Muscle layer of duodenum (tissue), 2 donors: ENCODE results near the gene CRIM1.

Experiments used
- H3K27ac ChIP-seq: one replicate; pipeline ENCODE4 v1.7.0; 2013; ENCODE audit warnings: mild to moderate bottlenecking, low read length
- H3K27me3 ChIP-seq: one replicate; pipeline ENCODE4 v1.7.0; 2013; ENCODE audit warnings: low read depth, mild to moderate bottlenecking, control low read depth, low read length
- H3K36me3 ChIP-seq, 2 donors: one replicate each; pipeline ENCODE4 v1.7.0; 2013; ENCODE audit warnings: low read length in 2 of 2, control low read depth in 1 of 2, mild to moderate bottlenecking in 1 of 2; ENCODE audit not compliant: insufficient read depth in 2 of 2, control insufficient read depth in 1 of 2
- H3K4me1 ChIP-seq, 2 donors: one replicate each; pipeline ENCODE4 v1.7.0; 2013; ENCODE audit warnings: low read length in 2 of 2, mild to moderate bottlenecking in 2 of 2, control low read depth in 1 of 2, moderate library complexity in 1 of 2; ENCODE audit not compliant: insufficient read depth in 2 of 2, control insufficient read depth in 1 of 2
- H3K4me3 ChIP-seq, 2 donors: one replicate each; pipeline ENCODE4 v1.7.0; 2013; ENCODE audit warnings: low read length in 2 of 2, low read depth in 1 of 2, mild to moderate bottlenecking in 1 of 2
- H3K9me3 ChIP-seq, 2 donors: one replicate each; pipeline ENCODE4 v1.7.0; 2013; ENCODE audit warnings: low read length in 2 of 2, control low read depth in 1 of 2, mild to moderate bottlenecking in 1 of 2; ENCODE audit not compliant: control insufficient read depth in 1 of 2
- donor health status: healthy.

The CRIM1 gene

GRCh38 chr2:36366491-36367120 lies 11.0 kb downstream of the CRIM1 start:
- Histone ChIP-seq H3K36me3 (no peaks in the 10 kb centered on the region), H3K27me3 (no peaks in the 10 kb centered on the region), H3K27ac (no peak overlapping the region), H3K4me1 (peaks cover 27 to 44% of the 10 kb centered on the region in 2 donors), H3K9me3 (no peaks in the 10 kb centered on the region), H3K4me3 (no peak overlapping the region)

- H3K27me3 ChIP-seq: no peaks in the 10 kb centered on the region
- peak overlapping the region; percentile 6 for H3K27ac ChIP-seq
- no peaks in the 10 kb centered on the region for H3K36me3 ChIP-seq
- H3K4me3 ChIP-seq: no peak overlapping the region
- peaks cover 23 to 43% of the 10 kb centered on the region in 2 donors for H3K4me1 ChIP-seq
- no peaks in the 10 kb centered on the region for H3K9me3 ChIP-seq
Measured at GRCh38 chr2:36367486-36367885, 11.9 kb downstream of the CRIM1 start.

GRCh38 chr2:36367895-36368353 lies 12.3 kb downstream of the CRIM1 start:
- no peaks in the 10 kb centered on the region for H3K27me3 ChIP-seq
- peaks cover 23 to 47% of the 10 kb centered on the region in 2 donors for H3K4me1 ChIP-seq
- no peaks in the 10 kb centered on the region for H3K9me3 ChIP-seq
- peak overlapping the region in 1 of 2 donors; percentile 14 for H3K4me3 ChIP-seq
- peak overlapping the region; percentile 6 for H3K27ac ChIP-seq
- no peaks in the 10 kb centered on the region for H3K36me3 ChIP-seq

GRCh38 chr2:36368438-36368837 lies 12.9 kb downstream of the CRIM1 start:
- Histone ChIP-seq H3K9me3 (no peaks in the 10 kb centered on the region), H3K4me3 (no peak overlapping the region), H3K4me1 (peaks cover 23 to 52% of the 10 kb centered on the region in 2 donors), H3K27me3 (no peaks in the 10 kb centered on the region), H3K36me3 (no peaks in the 10 kb centered on the region), H3K27ac (no peak overlapping the region)

- peaks cover 23 to 52% of the 10 kb centered on the region in 2 donors for H3K4me1 ChIP-seq
- no peaks in the 10 kb centered on the region for H3K9me3 ChIP-seq
- H3K36me3 ChIP-seq: no peaks in the 10 kb centered on the region
- H3K27ac ChIP-seq: no peak overlapping the region
- no peaks in the 10 kb centered on the region for H3K27me3 ChIP-seq
- H3K4me3 ChIP-seq: no peak overlapping the region
Measured at GRCh38 chr2:36369163-36369562, 13.6 kb downstream of the CRIM1 start.

DNA sequence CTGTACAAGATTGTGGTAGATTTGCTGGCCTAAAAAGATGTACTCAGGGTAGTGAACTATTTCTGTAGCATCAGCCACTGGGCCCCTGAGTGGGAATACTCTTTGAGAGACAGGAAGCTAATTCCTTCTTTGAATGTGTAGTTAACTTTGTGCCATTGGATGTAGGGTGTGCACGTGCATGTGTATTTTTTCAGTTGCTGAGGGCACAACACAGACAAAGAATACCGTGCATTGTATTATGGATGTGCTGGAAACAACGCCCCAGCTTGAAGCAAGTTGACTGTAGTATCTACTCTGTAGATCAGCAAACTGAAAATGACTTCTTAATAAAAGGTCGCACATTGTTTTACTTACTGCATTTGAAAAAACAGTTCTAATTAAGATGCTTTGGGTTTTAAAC lies 14.1 kb downstream of the CRIM1 start:
- Histone ChIP-seq H3K4me3 (no peak overlapping the region), H3K36me3 (no peaks in the 10 kb centered on the region), H3K27ac (no peak overlapping the region), H3K9me3 (no peaks in the 10 kb centered on the region), H3K4me1 (peaks cover 23 to 52% of the 10 kb centered on the region in 2 donors), H3K27me3 (no peaks in the 10 kb centered on the region)

GRCh38 chr2:36370281-36370680 lies 14.7 kb downstream of the CRIM1 start:
- H3K27ac ChIP-seq: peak overlapping the region; percentile 55
- H3K9me3 ChIP-seq: no peaks in the 10 kb centered on the region
- H3K36me3 ChIP-seq: no peaks in the 10 kb centered on the region
- H3K4me3 ChIP-seq: no peak overlapping the region
- H3K27me3 ChIP-seq: no peaks in the 10 kb centered on the region
- H3K4me1 ChIP-seq: peaks cover 23 to 58% of the 10 kb centered on the region in 2 donors

GRCh38 chr2:36371070-36371874 lies 15.7 kb downstream of the CRIM1 start:
- no peak overlapping the region for H3K4me3 ChIP-seq
- H3K27me3 ChIP-seq: no peaks in the 10 kb centered on the region
- H3K36me3 ChIP-seq: no peaks in the 10 kb centered on the region
- peak overlapping the region; percentile 55 for H3K27ac ChIP-seq
- H3K4me1 ChIP-seq: peaks cover 30 to 64% of the 10 kb centered on the region in 2 donors
- H3K9me3 ChIP-seq: no peaks in the 10 kb centered on the region

DNA sequence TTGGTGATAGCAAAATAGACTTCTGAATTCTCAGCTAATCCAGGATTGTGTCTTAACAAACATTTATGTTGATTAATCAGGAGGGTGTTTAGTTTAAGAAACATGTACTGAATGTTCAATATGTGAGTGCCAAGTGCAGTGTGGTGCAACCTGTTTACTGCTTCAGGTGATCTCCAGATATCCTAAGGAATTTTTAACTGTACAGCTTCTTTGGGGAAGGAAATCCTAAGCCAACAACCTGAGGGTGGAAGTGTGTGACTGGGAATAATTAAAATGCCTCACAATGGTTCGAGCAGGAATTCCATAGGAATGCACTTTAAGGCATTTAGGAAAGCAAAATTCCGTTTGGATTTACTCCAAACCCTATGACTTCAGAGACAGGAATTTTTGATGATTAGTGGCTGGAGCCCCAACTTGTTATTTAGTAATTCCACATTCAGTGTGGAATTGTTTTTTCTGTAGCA lies 16.4 kb downstream of the CRIM1 start:
- Histone ChIP-seq H3K36me3 (no peaks in the 10 kb centered on the region), H3K9me3 (no peaks in the 10 kb centered on the region), H3K27me3 (no peaks in the 10 kb centered on the region), H3K4me1 (peaks cover 23 to 63% of the 10 kb centered on the region in 2 donors), H3K4me3 (no peak overlapping the region), H3K27ac (peak overlapping the region; percentile 55)

DNA sequence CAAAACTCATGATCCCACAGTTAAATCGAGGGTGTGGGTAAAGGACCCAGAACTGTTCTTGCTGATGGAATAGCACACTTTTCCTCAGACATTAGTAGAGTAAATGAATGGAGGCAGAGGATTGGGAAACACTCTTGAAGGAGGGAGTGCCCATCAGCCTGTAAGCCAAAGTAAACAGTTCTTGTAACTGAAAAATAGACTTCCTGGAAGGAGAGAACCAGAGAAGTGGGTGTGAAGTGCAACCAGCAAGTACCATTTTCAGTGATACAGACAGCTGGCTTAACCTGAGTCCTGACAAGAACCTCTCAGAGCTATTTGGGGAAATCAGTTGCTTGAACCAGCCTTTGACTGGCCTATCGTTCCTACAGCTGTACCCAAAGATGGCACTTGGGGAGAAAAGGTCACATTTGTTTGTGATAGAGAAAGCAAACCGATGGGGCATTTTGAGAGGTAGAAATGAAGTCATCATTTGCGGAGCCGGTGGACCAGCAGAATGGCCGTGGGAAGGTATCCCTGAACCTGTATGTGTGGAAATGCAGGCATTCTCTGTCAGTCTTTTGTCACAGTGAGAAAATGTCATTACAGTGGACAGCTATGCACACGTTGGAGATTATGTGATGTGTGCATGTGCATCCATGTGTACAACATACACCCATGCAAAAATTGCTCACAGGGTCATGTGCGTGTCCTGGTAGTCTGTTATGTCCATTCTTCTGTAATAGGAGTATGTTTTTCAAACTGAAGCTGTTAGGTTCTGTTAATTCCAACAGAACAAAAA lies 17.8 kb downstream of the CRIM1 start:
- no peaks in the 10 kb centered on the region for H3K9me3 ChIP-seq
- no peaks in the 10 kb centered on the region for H3K27me3 ChIP-seq
- peaks cover 13 to 54% of the 10 kb centered on the region in 2 donors for H3K4me1 ChIP-seq
- no peaks in the 10 kb centered on the region for H3K36me3 ChIP-seq
- H3K27ac ChIP-seq: peak overlapping the region; percentile 55
- H3K4me3 ChIP-seq: no peak overlapping the region

- H3K9me3 ChIP-seq: no peaks in the 10 kb centered on the region
- H3K27ac ChIP-seq: no peak overlapping the region
- H3K36me3 ChIP-seq: no peaks in the 10 kb centered on the region
- H3K4me3 ChIP-seq: no peak overlapping the region
- no peaks in the 10 kb centered on the region for H3K27me3 ChIP-seq
- peaks cover 7 to 50% of the 10 kb centered on the region in 2 donors for H3K4me1 ChIP-seq
Measured at GRCh38 chr2:36374585-36374984, 19.0 kb downstream of the CRIM1 start.
